EH (cell line): ENCODE measurements around the gene TMEM229B.

Source experiments
- DNase-seq: peaks from one replicate; pipeline ENCODE4 v3.0.0-alpha.2; 2015; ENCODE audit warnings: low read depth

TMEM229B gene

DNA sequence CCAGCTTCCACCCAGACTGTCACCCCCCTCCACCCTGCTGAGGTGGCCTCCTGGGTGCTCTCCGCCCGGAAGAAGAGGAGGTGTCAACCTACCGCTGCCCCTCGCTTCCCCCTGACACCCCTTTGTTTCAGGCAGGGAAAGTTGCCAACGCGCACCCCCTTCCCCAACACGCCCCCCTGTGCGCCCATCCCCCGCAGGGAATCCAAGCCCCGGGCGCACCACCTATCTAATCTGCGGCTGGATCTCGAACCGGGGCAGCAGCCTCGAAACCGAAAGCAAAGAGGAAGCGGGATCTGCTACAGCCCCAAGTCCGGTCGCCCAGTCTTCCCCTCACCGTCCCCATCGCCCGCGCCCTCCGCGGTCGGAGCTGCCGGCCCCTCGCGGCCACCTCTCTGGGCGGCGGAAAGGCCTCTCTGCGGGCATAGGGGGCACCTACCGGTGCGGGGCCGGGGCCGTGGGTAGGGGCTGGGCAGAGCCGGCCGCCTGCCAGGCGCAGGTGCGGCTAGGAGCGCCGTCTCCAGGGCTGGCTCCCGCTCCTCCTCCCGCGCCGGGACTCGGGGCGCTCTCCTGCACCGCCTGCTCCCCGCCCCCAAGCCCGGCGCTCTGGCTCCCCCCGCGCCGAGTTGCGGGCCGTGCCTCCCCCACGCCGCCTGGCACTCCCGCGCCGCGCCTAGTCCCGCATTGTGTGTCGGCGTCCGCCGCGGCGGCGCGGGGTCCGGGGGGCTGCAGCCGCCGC is 26.3 kb upstream of the TMEM229B start:
- peak; percentile 65 for DNase-seq

DNA sequence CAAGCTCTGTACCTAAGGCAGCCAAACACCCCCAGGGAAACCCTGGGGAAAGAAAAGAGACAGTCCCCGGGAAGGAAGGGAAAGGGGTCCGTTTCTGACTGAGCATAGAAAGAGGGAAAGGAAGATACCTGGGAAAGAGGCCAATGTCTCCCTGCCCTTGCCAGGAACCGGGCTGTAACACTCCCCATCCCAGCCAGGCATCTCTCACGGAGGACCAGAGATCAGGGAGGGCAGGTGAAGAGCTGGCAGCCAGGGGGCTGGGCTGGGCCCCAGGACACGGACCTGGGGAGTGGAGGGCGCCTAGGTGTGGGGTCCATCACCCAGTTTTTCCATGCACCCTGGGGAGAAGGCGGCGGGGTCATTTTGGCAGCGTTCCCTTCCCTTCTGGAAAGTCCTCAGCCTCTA is 25.7 kb upstream of the TMEM229B start:
- DNase-seq = no peak

DNA sequence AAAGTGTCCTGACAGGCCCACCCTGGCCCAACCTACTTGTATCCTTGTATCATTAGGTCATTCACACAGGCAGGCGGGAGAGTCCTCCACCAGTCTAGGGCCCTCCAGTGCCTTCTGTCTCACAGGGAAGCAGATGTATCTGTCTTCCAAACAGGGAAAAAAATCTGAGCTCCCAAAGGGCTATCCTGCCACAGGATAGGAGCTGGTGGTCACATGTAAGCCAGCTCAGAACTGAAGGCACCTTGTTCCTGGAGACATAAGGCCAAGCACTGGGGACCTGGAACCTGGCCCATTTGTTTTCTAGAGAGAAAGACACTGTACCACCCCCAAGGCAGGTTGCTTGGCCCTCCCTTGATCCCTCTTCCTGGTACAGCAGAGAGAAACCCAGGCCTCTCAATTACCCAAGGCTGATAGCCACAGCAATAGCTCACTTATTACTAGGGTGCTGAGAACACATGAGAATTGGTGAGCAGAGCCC is 25.1 kb upstream of the TMEM229B start:
- DNase-seq = no peak

DNA sequence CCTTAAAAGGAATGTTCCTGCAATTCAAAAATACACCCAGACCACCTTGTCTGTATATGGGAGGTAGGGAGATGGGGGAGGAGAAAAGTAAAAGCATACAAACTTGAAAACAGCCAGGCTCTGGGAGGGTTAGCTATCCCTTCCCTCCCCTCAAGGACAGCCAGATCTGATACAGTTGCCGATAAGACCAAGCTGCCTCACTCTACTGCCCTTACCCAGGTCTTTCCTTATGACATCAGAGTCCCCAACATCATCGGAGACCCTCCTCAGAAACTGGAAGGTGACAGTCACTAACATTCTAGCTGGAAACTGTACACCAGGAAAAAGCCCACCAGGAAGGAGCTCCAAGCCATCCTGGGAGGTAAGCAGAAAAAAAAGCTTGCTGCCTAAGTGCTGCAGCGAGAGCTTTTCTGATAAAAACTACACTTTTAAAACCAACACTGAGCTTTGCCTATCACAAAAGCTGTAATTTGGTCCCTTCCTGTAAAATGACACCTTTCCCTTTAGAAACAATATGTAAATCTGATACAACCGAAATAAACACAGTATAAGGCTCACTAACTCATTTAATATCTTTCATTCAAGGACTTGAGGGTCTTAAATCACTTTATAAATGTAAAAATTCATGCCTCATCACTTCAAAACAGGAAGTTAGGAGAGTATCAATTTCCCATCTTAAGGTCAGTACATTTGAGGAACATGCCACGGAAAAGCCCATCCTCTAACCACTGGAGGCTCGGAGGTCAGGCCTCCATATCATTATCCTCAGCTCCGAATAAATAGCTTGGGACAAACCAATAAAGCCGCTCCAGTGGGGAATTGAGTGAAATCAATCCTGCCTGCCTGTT is 24.2 kb upstream of the TMEM229B start:
- no peak for DNase-seq

DNA sequence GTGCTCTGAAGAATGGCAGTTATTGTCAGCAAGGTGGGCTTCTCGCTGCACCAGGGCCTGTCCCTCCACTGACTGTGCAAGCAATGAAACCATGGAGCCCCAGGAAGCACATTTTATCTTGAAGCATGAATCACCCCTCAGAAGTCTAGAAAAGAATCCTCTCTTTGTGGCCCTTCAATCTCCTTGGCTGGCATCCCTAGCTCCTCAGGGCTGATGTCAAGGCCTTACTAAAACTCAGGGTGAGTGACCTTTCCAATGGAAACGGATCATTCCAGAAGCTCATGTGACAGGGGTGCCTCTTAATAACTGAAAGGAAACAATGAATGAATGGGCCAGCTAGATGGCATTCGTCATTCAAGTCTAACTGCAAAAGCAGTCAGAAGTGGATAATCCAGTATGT is 22.3 kb upstream of the TMEM229B start:
- peak; percentile 33 for DNase-seq

DNA sequence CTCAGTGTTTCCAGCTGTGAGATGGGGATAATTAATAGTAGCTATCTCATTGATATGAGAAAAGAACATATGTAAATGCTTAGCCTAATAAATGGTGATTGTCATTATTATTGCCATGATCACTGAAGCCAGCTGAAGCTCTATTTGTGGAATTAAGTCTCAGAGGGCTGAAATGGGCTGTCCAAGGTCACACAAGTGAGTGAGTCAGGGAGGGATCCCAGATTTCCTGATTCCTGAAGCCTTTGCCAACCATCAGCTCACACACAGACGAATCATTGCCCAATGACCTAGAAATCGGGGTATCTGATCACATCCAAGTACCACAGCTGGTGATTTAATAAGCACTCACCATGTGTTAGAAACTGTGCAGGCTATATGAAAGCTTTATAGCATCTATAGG is 21.6 kb upstream of the TMEM229B start:
- peak; percentile 30 for DNase-seq

DNA sequence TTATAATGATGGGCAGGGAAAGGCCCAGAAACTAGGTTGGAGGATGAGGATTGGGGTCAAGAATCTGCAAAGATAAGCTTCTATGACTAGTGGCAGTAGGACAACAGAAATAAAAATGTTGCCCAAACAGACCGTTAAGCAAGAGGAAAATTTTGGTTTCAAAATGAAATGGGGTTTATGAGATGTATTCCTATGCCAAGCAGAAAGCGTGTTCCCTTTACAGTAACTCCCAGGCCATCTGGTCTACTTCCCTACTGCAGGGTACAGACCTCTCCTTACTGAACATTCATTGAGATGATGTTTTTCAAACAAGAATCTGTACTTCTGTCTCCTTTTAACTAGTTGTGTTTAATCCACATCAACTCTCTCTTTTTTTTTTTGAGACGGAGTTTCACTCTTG is 20.4 kb upstream of the TMEM229B start:
- no peak for DNase-seq

DNA sequence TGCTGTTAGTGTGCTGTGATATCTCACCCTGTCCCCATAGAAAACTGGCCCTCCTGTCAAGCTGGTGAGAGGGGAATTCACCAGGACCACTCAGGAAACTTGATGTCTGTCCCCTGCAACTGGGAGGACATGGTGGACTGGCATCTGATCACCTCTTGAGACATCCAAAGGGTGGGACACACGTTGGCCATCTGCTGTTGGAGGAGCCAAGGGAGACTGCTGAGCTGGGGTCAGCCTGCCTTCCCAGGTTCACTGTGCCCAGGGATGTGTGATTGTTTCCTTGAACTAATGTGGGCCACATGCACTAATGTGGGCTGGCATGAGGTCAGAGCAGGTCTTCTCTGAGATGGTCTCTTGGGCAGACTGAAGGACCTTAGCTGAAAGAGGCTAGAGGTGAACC is 16.7 kb upstream of the TMEM229B start:
- no peak for DNase-seq

DNA sequence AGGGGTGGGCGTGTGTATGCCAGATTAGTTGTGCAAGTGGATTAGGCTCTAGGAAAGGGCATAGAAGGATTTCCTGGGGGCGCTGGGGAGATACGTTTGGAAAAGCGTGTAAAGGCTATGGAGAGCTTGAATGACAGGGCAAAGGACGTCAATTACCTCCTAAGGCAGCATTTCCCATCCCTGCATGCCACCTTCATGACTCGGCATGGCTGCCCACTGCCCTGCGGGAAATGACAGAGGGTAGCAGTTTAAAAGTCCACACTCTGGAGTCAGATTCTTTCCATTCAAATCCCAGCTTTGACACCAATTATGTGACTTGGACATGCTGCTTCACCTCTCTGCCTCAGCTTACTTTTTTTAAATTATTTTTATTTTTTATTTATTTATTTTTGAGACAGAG is 14.8 kb upstream of the TMEM229B start:
- no peak for DNase-seq

DNA sequence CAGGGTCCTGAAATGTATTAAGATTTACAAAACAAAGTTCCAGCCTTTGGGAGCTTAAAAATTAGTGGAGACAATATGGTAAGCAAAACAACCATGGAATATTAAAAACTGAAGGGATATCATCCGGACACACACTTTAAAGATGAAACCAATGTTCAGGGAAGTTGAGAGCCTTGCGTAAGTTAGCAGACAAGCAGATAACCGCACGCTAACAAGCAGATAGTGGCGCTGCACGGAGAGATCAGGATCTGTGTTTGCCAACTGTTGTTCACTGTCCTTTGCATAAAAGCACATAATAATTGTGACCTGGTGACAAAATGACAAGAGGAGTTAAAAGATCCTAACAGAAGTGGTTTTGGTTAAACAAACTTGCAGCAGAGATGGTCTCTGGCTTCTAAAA is 14.3 kb upstream of the TMEM229B start:
- DNase-seq = no peak

DNA sequence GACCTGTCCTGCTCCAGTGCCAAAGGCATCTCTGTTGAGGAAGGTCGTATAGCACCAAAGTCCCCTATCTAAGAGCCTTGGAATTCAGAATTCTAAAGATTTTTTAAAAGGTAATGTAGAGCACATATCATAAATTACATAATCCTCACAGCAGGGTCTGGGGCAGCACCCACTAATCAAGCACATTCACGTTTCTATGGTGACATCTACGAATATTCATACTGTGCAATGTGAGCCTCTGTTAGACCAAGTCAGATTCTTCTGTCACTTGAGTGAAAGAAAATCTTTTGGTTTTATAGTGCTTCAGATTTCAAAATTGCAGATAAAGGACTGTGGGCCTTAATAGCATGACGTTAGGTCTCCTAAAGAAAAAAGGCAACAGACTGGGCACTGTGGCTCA is 13.1 kb upstream of the TMEM229B start:
- DNase-seq = no peak

DNA sequence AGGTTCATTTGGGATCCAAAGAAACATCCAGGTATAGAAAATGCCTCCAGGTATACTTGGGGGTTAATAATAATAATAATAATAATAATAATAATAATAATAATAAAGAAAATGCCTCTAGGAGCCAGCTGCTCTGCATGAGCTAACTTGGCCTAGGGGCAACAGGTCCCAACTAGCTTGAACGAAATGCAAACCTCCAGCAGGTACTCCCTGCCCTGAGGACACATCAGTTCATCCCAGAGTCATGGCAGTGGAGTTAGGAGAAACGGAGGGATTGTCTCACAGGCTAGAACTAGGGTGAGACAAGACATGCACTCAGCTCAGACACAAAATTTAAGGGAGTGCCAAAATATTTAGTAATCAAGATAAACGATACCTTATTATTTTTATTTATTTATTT is 12.5 kb upstream of the TMEM229B start:
- no peak for DNase-seq

DNA sequence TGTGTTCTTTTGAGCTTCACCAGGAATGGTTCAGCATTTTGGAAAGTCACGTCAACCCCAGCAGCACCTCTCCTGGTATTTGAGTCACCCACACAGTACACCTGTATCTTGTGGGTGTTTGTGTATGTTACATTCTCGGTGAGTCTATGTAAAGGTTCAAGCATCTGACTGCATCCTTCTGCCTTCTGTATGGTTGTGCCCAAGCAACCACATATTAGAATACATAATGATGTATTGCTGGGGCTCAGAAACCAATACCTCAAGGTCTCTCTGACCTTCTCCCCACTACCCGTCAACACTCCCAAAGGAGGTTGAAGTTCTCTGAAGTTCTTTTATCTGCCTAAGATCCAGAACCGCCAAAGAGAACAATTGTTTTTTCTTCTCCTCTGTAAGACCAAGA is 9.2 kb upstream of the TMEM229B start:
- DNase-seq = no peak

DNA sequence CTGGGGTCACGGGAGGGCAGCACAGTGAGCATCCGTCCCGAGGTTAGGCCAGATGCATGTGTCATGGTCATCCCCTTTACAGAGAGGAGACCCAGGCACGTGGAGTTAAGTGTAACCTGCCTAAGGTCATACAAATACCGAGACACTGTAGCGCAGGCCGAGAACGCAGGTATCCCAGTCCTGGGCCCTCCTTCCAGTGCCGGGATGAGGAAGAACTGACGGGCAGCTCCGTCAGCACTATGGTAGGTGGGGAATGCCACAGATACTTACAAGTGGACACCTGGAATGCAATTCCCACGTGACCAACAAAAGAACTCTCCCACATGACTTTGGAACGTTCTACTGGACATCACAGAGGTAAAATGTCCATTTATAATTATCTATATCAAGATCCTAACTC is 8.7 kb upstream of the TMEM229B start:
- no peak for DNase-seq

DNA sequence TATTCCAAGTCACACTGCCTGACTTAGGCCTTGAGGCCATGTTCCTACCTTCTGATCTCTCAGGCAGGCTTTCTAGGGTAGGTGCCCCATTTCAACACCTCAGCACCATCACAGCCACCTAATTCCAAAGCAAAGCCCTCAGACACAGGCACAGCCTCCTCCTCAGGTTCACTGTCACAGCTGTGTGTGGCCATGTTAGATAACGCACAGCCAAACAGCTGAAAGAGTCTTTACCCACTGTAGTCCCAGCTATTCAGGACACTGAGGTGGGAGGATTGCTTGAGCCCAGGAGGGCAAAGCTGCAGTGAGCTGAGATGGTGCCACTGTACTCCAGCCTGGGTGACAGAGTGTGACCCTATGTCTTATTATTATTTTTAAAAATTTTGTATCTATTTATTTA is 7.3 kb upstream of the TMEM229B start:
- DNase-seq = no peak

DNA sequence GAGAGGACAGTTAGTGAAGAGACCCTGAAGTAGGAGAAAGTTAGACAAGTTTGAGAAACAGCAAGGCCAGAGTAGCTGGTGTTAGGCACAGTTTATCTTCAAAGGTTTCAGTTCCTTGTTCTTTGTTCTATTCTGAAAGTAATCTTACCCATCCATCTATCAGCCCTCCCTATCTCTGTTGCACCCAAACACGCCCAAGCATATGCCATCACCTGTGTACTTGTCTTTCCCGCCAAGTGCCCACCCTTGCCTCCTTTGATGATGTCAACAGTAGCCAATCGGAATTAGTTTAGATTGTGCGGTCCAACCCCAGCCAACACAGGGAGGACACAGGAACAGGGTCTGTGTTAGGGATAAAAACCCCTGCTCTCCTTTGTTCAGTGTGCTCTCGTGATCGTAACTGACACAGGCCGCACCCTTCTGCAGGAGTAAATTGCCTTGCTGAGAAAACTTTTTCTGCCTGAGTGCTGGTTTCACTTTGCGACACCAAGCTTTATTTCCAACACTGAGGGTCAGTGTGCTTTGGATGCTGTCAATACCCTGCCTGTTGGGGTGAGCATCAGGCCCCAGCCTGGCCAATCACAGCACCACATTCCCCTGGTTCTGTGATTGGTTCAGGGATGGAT is 4.7 kb upstream of the TMEM229B start:
- no peak for DNase-seq

DNA sequence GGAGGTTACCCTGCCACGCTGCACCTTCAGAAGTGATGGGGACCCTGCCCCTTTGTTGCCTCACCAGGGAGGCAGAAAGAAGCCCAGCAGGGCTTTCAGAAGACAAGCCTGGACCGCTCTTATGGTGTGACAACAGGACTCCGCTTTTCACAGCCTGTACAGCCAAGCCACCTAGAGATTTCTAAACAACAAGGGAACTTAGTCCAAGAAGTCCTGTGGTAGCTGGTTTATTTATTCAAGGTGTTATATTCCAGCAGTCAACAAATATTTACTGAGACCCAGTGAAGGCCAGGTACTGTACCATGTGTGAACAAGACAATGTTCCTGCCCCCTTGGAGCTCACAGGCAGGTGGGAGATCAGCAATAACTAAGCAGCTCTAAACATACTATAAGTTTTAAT is 4.0 kb upstream of the TMEM229B start:
- no peak for DNase-seq

DNA sequence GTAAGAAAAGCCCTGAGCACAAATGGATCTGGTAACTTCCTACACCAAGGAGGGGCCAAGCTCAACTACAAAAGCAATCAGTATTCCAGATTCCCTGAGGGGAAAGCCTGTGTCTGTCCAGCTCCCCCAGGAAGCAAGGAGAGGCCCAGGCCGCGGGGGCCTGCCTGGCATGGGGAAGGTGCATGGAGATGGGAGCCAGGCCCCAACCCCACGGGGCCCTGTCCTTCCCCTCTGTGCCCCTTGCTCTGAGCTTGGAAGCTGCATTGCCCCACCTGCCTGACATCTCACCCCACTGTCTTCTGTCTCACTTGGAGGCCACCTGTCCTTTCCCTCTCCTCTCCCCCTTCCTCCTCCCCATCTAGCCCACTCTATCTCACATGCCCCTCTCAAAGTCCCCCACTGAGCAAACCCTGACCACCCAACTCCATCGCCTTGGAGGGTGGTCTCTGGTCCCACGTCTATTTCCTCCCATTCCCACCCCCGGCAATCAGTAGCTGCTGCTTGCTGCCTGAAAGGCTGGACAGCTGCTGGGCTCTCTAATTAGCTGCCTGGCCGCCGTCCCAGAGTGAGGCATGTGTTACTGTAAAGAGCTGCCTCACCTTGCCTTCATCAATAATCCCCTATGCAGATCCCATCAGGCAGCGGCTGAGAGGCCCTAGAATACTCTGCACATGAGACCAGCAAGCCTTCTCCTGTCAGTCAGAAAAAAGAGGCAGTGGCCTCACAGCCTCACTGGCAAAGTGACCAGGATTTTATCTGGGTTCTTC is 3.4 kb upstream of the TMEM229B start:
- DNase-seq = no peak

DNA sequence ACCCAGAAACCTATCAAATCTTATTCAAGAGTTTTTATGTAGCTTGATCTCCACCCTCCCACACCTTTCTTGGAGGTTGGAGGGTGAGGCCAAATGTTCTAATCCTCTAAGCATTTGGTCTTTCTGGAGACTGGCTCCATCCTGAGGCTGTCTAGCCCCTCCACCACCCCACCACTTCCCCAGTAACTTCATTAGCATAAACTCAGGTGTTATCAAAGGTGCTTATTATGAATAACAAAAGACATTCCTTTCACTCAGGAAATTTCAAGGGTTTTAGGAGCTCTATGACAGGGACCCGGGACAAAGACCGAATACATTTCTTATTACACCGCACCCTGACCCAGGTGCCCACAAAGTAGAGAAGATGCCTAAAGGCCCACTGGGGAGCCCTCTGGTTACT is 2.8 kb upstream of the TMEM229B start:
- no peak for DNase-seq

DNA sequence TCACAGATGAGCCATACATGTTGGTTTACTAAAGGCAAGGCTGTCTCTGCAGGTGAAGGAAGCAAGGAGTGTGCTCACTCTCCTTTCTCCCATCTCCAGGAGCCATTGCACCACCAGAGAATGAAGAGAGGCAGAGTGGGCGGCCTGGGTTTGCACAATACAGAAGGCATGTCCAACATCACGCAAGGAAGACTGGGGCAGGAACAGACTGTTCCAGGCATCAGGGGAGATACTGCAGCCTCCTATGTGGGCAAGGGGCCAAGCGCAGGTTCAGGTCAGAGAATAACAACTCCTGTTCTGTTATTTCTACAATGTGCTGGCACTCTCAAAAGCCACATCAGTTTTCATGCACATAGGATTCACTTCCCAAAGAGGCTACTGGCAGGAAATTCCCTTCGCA is 1.7 kb upstream of the TMEM229B start:
- DNase-seq = no peak

DNA sequence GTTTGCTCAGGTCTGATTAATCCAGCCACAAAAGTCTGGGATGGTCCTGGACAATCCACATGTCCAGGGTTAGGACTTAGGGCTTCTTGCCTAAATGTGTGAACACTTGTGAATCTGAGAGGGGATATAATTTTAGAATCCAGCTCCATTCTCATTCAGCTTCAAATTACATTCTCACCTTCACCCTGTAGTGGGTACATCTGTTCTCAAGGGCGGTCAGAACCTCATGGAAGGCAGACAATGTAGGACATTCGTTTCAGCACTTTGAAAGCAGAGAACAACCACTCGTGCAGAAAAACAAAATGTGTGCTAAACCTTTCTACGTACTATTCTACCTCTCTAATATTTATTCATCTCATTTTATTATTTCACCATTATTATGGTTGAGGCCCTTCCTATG is 1.2 kb downstream of the TMEM229B start:
- no peak for DNase-seq

DNA sequence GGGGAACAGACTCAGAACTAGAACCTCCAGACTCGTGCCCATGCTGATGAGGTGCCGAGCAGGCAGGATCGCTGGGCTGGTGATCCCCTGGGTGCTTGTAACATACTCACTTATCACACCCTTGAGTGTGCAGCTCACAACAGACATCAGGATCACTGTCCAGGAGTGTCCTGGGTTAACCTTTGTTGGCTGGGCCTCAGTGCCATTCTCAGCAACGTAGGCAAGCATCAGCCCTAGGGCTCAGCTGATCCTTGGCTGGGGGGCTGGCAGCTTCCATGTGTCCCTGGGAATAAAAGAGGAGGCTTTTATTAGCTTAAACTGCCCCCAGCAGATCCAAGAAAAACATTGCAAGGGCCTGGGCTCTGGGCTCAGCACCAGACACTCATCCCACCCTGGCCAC is 1.6 kb downstream of the TMEM229B start:
- no peak for DNase-seq
